HCT116 (cell line): Measurements from ENCODE around the gene ADAMTS6.

ENCODE experiments used
- EZH2phosphoT487 ChIP-seq: fragments of 200-600 bp; IDR thresholded peaks from 2 replicates; pipeline ENCODE4 v1.6.1; 2018; ENCODE audit warnings: antibody characterized with exemption, borderline replicate concordance
- JUND ChIP-seq: IDR thresholded peaks from 2 replicates; pipeline ENCODE4 v1.6.1; 2012
- POLR2A ChIP-seq: IDR thresholded peaks from 2 replicates; pipeline ENCODE4 v1.7.0; 2011; ENCODE audit warnings: borderline replicate concordance; ENCODE audit not compliant: insufficient read depth, insufficient read length; ENCODE audit errors: extremely low read depth
- POLR2AphosphoS5 ChIP-seq: IDR thresholded peaks from 2 replicates; pipeline ENCODE4 v1.6.1; 2011; ENCODE audit warnings: mild to moderate bottlenecking, low read depth, low read length, moderate library complexity
- TCF7L2 ChIP-seq: IDR thresholded peaks from 2 replicates; pipeline ENCODE4 v1.7.0; 2011; ENCODE audit warnings: borderline replicate concordance, inconsistent platforms; ENCODE audit not compliant: insufficient read depth, insufficient read length; ENCODE audit errors: extremely low read depth
- YY1 ChIP-seq: IDR thresholded peaks from 2 replicates; pipeline ENCODE4 v1.6.1; 2011; ENCODE audit warnings: low read length, low read depth, moderate library complexity, mild to moderate bottlenecking; ENCODE audit not compliant: insufficient replicate concordance; ENCODE audit errors: extremely low read depth
- ZNF274 ChIP-seq: fragments of 200-500 bp; sonication (Bioruptor generic); IDR thresholded peaks from 2 replicates; pipeline ENCODE4 v1.6.1; 2014; ENCODE audit warnings: mild to moderate bottlenecking, low read depth, low read length, inconsistent platforms
- TF ChIP-seq, protein P1 (sequence below), 3 experiments: fragments of 200-600 bp in 1 of 3; sonication (generic) in 1 of 3; IDR thresholded peaks in 2 of 3; conservative IDR thresholded peaks in 1 of 3; 2 replicates each; pipeline ENCODE4 v1.5.1; 2012 to 2017; ENCODE audit warnings: low read depth in 2 of 3, low read length in 2 of 3, antibody characterized with exemption in 1 of 3, borderline replicate concordance in 1 of 3, control low read depth in 1 of 3, mild to moderate bottlenecking in 1 of 3, mixed read lengths in 1 of 3, mixed run types in 1 of 3, moderate library complexity in 1 of 3; ENCODE audit not compliant: insufficient read depth in 1 of 3
- TF ChIP-seq, protein P2 (sequence below): IDR thresholded peaks from 2 replicates; pipeline ENCODE4 v1.6.1; 2012
- TF ChIP-seq, protein P3 (sequence below): IDR thresholded peaks from 2 replicates; pipeline ENCODE4 v1.6.1; 2012

DNA sequence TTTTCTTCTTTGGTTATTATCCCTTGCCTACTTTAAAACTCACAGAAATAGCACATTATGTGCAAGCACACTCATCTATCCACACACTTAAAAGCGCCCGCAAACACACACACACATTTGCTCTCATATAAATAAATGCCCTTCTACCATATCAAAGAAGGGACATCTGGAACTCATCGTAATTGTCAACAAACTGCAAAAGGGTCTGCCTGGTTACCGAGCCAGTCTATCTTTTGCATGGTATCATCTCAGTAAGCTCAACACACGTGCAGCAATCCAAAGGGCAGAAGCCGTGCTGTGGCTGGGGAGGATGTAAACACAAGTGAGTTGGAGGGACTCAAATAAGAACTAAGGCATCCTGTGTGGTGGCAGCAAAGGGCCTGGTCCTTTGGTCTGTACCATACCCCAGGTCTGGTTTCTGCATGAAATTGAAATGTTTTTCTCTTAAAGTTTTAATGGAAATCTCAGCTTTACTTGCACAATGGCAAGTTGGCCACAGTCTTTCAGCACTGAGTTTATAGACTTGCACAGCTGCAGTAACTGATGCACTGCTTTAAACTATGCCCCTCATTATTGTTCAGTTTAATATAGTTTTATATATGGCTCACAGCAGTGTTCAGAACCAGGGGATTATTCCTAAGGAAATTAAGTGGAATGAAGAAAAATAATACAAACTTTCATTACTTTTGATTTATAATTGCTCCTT lies 331.0 kb downstream of the ADAMTS6 start:
- TF ChIP-seq, protein P1, sequence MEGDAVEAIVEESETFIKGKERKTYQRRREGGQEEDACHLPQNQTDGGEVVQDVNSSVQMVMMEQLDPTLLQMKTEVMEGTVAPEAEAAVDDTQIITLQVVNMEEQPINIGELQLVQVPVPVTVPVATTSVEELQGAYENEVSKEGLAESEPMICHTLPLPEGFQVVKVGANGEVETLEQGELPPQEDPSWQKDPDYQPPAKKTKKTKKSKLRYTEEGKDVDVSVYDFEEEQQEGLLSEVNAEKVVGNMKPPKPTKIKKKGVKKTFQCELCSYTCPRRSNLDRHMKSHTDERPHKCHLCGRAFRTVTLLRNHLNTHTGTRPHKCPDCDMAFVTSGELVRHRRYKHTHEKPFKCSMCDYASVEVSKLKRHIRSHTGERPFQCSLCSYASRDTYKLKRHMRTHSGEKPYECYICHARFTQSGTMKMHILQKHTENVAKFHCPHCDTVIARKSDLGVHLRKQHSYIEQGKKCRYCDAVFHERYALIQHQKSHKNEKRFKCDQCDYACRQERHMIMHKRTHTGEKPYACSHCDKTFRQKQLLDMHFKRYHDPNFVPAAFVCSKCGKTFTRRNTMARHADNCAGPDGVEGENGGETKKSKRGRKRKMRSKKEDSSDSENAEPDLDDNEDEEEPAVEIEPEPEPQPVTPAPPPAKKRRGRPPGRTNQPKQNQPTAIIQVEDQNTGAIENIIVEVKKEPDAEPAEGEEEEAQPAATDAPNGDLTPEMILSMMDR (IDR thresholded peaks at IDR 0.05 in 2 of 3, conservative IDR thresholded peaks at IDR 0.05 in 1 of 3; ENCODE audit: borderline replicate concordance in 1 of 3, insufficient read depth in 1 of 3, low read depth in 2 of 3, low read length in 2 of 3), result no peak
- TF ChIP-seq POLR2A, result no peak
- TF ChIP-seq POLR2AphosphoS5, result no peak
- TF ChIP-seq, protein P2, sequence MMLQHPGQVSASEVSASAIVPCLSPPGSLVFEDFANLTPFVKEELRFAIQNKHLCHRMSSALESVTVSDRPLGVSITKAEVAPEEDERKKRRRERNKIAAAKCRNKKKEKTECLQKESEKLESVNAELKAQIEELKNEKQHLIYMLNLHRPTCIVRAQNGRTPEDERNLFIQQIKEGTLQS, result no peak
- TF ChIP-seq EZH2phosphoT487, result no peak
- TF ChIP-seq JUND, result no peak
- TF ChIP-seq, protein P3, sequence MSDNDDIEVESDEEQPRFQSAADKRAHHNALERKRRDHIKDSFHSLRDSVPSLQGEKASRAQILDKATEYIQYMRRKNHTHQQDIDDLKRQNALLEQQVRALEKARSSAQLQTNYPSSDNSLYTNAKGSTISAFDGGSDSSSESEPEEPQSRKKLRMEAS, result no peak
- TF ChIP-seq YY1, result no peak
- no peak for TF ChIP-seq TCF7L2
- TF ChIP-seq ZNF274, result no peak
